Kidney epithelial cell (primary cell): ENCODE data around the gene SCGB2B2. TPM values are rescaled to one million over a fixed set of nuclear protein-coding genes. Genes with fewer than 3 reads are reported as not detected.
"Not testable (repeated sequence)": the region's sequence is repeated elsewhere in the genome, so short reads cannot be mapped to it uniquely, and the experiment has no call there.

Source experiments
- DNase-seq: peaks from one replicate; pipeline ENCODE4 v3.0.0-alpha.2; 2010; ENCODE audit warnings: low read depth
- H3K27me3 ChIP-seq: 2 replicates; pipeline ENCODE4 v1.6.0; 2011; ENCODE audit warnings: low read length; ENCODE audit not compliant: control insufficient read depth, insufficient read depth
- H3K36me3 ChIP-seq: 2 replicates; pipeline ENCODE4 v1.5.1; 2011; ENCODE audit warnings: low read length; ENCODE audit not compliant: control insufficient read depth, insufficient read depth
- H3K4me3 ChIP-seq: 2 replicates; pipeline ENCODE4 v1.5.1; 2011; ENCODE audit warnings: low read depth, mild to moderate bottlenecking, control low read depth, low read length
- CTCF ChIP-seq: IDR thresholded peaks from 2 replicates; pipeline ENCODE4 v1.5.1; 2011; ENCODE audit warnings: mild to moderate bottlenecking, moderate library complexity, low read length, control low read depth, inconsistent platforms; ENCODE audit not compliant: insufficient read depth, poor library complexity, severe bottlenecking
- total RNA-seq: library from RNA; depleted of rRNA; stranded (reverse); fragments of >200 nt; gene quantifications from 2 replicates; pipeline ENCODE4 v1.2.3, GENCODE V29; 2015

SCGB2B2 gene
- total RNA-seq, 1 donor from 2014 or later = 0.38 TPM

DNA sequence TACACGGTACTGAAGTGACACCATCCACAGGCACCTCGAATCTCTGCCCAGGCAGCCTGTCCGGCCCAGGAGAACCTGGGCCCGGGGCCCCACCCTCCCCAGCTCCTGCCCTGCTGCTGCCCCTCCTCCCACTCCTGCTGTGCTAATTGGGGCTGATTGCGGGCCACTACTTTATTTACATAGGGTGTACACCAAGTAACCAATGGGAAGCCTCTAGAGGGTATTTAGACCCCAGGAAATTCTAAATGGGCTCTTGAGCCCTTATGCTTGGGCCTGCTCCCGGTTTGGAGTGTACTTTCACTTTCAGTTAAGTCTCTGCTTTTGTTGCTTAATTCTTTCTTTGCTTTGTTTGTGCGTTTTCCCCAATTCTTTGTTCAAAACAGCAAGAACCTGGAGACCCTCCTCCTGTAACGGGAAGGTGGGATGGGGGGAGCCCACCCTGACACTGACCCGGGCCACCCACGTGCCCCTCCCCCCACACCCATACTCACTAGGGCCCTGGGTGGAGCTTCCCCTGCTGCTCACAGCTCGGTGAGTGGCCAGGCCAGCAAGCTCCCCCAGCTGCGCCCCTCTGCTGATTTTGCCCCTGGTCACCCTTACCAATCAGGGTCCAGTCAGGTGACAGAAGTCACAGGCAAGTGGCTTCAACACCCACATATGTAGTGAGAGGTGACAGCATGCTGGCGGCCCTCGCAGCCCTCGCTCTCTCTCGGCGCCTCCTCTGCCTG lies 9.4 kb downstream of the SCGB2B2 start:
- no peak for DNase-seq
- H3K27me3 ChIP-seq = no peaks in the 10 kb centered on the region
- no peaks in the 10 kb centered on the region for H3K36me3 ChIP-seq
- no peak for TF ChIP-seq CTCF
- no peak overlapping the region for H3K4me3 ChIP-seq

- no peak for DNase-seq
- H3K4me3 ChIP-seq = no peak overlapping the region
- TF ChIP-seq CTCF = no peak
- H3K27me3 ChIP-seq = no peaks in the 10 kb centered on the region
- H3K36me3 ChIP-seq = no peaks in the 10 kb centered on the region
Measured at GRCh38 chr19:34666958-34667265, 10.0 kb downstream of the SCGB2B2 start.

GRCh38 chr19:34666200-34666957 lies 10.6 kb downstream of the SCGB2B2 start:
- TF ChIP-seq CTCF = no peak
- Histone ChIP-seq H3K27me3 (no peaks in the 10 kb centered on the region), H3K4me3 (no peak overlapping the region), H3K36me3 (no peaks in the 10 kb centered on the region)
- DNase-seq = no peak

DNA sequence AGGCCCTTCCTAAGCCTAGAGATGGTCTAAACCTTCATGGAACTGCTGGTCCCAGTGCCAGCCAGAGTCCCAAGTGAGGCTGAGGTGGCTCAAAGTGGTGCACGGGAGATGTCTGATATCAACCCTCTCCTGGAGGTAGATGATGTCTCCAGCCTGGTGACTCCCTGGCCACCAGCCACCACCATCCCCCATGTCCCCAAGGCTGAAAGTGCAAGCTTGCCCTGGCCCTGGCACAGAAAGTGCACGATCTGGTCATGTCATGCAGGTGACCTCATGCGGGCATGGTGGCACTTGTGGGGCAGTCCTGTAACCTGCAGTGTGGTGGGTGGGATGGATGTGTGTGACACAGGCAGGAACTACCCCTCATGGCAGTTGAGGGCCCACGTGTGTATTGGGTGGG lies 11.7 kb downstream of the SCGB2B2 start:
- H3K4me3 ChIP-seq, DNase-seq, H3K36me3 ChIP-seq, H3K27me3 ChIP-seq: not testable (repeated sequence)

DNA sequence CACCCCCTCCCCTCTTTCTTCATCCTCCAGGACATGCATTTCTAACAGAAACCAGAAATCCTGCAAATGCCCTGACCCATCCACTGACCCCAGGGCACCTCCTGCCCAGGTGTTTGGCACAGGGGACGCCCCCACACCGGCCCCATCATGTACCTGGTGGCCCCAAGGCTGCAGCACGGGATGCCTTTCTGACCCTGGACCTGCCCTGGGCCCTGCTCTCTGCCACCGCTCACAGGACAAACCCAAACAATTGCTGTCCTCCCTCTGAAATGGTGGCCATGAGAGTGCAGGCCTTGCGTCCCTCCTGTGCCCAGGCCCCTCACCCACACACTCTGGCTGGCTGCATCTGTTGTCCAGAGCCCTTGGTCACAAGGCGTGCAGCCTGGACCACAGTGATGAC lies 12.1 kb downstream of the SCGB2B2 start:
- no peak for DNase-seq
- Histone ChIP-seq H3K36me3 (no peaks in the 10 kb centered on the region), H3K27me3 (no peaks in the 10 kb centered on the region), H3K4me3 (no peak overlapping the region)
- TF ChIP-seq CTCF = no peak

DNA sequence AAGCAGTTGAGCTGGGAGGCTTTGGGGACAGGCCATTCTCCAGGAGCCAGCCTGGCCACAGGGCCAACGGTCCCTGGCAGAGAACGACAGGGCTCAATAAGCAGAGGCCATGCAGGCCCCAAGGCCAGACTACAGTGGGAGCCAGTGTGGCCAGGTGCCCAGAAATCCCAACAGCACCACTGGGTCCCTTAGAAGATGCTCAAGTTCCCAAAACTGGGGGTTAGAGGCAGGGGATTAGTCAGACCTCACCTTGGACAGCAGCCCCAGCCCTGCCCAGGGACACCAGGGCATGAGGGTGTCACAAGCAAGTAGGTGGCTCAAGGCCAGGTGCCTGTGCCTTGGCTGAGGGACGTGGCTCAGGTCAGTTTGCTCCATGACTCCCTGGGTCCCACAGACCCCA lies 12.8 kb downstream of the SCGB2B2 start:
- Histone ChIP-seq H3K4me3 (no peak overlapping the region), H3K27me3 (no peaks in the 10 kb centered on the region), H3K36me3 (no peaks in the 10 kb centered on the region)
- TF ChIP-seq CTCF = no peak
- no peak for DNase-seq
